Measurements from ENCODE around the gene SIPA1L3. TPM values are rescaled to one million over a fixed set of nuclear protein-coding genes. Genes with fewer than 3 reads are reported as not detected.

The SIPA1L3 gene
- polyA plus RNA-seq, 2 of the 4 experiments (the other 2 are of a cell fraction): 28.9 to 50.6 TPM

- no peak overlapping the region for H3K4me2 ChIP-seq
- H3K9me3 ChIP-seq: no peaks in the 10 kb centered on the region
- ChIA-PET POLR2A (interaction anchor here (1.0 kb wide), 1 partner anchor 80 kb away, joined by 3 read pairs; no protein-coding TSS in a partner anchor), CTCF (interaction anchor here (0.6 to 2.8 kb wide), 11 partner anchors 11 to 222 kb away, joined by 3 to 19 read pairs (median 4); no protein-coding TSS in a partner anchor)
- TF ChIP-seq HOXA7 (CRISPR knock-in tag; IDR thresholded peaks at IDR 0.05) (no peak), POLR2A (IDR thresholded peaks at IDR 0.05; ENCODE audit: low read length) (no peak), PHF8 (IDR thresholded peaks at IDR 0.05; ENCODE audit: borderline replicate concordance, low read depth) (no peak), ZC3H11A (IDR thresholded peaks at IDR 0.05) (no peak), EHMT2 (IDR thresholded peaks at IDR 0.05; ENCODE audit: low read depth) (no peak), ELK1 (IDR thresholded peaks at IDR 0.05; ENCODE audit: low read depth, low read length) (no peak), HDAC2 (IDR thresholded peaks at IDR 0.05) (no peak), CHD2 (IDR thresholded peaks at IDR 0.05; ENCODE audit: low read length, partially characterized antibody) (no peak)
- WGBS (ENCODE audit: missing lambda C conversion rate): 78% methylated on average over 5 of the region's 5 CpGs
- DNase-seq (ENCODE audit: low read depth in 1 of 2, low spot score in 1 of 2): no peak
- no peaks in the 10 kb centered on the region for H3K4me1 ChIP-seq
- no peak for FAIRE-seq
- H3K27ac ChIP-seq: no peak overlapping the region
- no peak overlapping the region for H3K4me3 ChIP-seq
- peak in 1 of 2 experiments; percentile 27; a peak in 3 of 6 replicates for ATAC-seq
These were observed 105.3 kb downstream of the SIPA1L3 start for GRCh38 chr19:38012290-38012689.

GRCh38 chr19:38012944-38013343 lies 105.9 kb downstream of the SIPA1L3 start:
- 85% methylated on average over 5 of the region's 5 CpGs for WGBS (ENCODE audit: missing lambda C conversion rate)
- CTCF ChIA-PET: interaction anchor here (0.7 to 2.7 kb wide), 7 partner anchors 10 to 109 kb away, joined by 3 to 19 read pairs (median 4); no protein-coding TSS in a partner anchor

GRCh38 chr19:38013913-38014580 lies 107.0 kb downstream of the SIPA1L3 start:
- no peak for FAIRE-seq
- Histone ChIP-seq H3K9me3 (no peaks in the 10 kb centered on the region), H3K4me3 (no peak overlapping the region), H3K4me1 (no peaks in the 10 kb centered on the region; the same call in 2 of the 3 replicates), H3K27ac (no peak overlapping the region), H3K4me2 (no peak overlapping the region)
- no peak for DNase-seq (ENCODE audit: low read depth in 1 of 2, low spot score in 1 of 2)
- ATAC-seq: peak in 1 of 2 experiments; percentile 27; a peak in 1 of 6 replicates
- ChIA-PET POLR2A (interaction anchor here (0.7 kb wide), 1 partner anchor 102 kb away, joined by 8 read pairs; no protein-coding TSS in a partner anchor), CTCF (interaction anchor here (0.6 to 2.8 kb wide), 5 partner anchors 16 to 116 kb away, joined by 3 to 14 read pairs (median 3); no protein-coding TSS in a partner anchor)
- WGBS (ENCODE audit: missing lambda C conversion rate): 94% methylated on average over 11 of the region's 11 CpGs
- TF ChIP-seq ESRRA (IDR thresholded peaks at IDR 0.05; ENCODE audit: borderline replicate concordance, low read length): no peak
- no peak for TF ChIP-seq EP300 (IDR thresholded peaks at IDR 0.05)
- TF ChIP-seq REST (IDR thresholded peaks at IDR 0.05): no peak
- no peak for TF ChIP-seq HDAC2 (IDR thresholded peaks at IDR 0.05)
- TF ChIP-seq JUNB (IDR thresholded peaks at IDR 0.05): no peak
- TF ChIP-seq HES2 (IDR thresholded peaks at IDR 0.05): no peak
- TF ChIP-seq EHMT2 (IDR thresholded peaks at IDR 0.05; ENCODE audit: low read depth): no peak
- no peak for TF ChIP-seq E2F6 (IDR thresholded peaks at IDR 0.05; ENCODE audit: borderline replicate concordance, low read depth)
- no peak for TF ChIP-seq POLR2AphosphoS2 (conservative IDR thresholded peaks at IDR 0.05; ENCODE audit: low read length)
- TF ChIP-seq SMC3 (IDR thresholded peaks at IDR 0.05): no peak

More at GRCh38 chr19:38012944-38013343, 105.9 kb downstream of the SIPA1L3 start:
- ATAC-seq (no peak), DNase-seq (ENCODE audit: low read depth in 1 of 2, low spot score in 1 of 2) (no peak), FAIRE-seq (no peak)
- TF ChIP-seq ZC3H11A (IDR thresholded peaks at IDR 0.05) (no peak), USF2 (IDR thresholded peaks at IDR 0.05) (no peak), HES2 (IDR thresholded peaks at IDR 0.05) (no peak), TFCP2L1 (CRISPR knock-in tag; IDR thresholded peaks at IDR 0.05) (no peak), RNF2 (IDR thresholded peaks at IDR 0.05; ENCODE audit: borderline replicate concordance, low read depth) (no peak), CBX2 (IDR thresholded peaks at IDR 0.05; ENCODE audit: borderline replicate concordance, low read depth) (no peak), JUNB (IDR thresholded peaks at IDR 0.05) (no peak), CBX8 (IDR thresholded peaks at IDR 0.05) (no peak), JUN (IDR thresholded peaks at IDR 0.05) (no peak), E2F6 (IDR thresholded peaks at IDR 0.05; ENCODE audit: borderline replicate concordance, low read depth) (no peak), EP300 (IDR thresholded peaks at IDR 0.05) (no peak)
- no peak overlapping the region for H3K4me3 ChIP-seq
- no peak overlapping the region for H3K4me2 ChIP-seq
- 0 out of 6 replicates have a peak overlapping the region, but pooled peaks of 1 of the 2 experiments have one; percentile 19 for H3K27ac ChIP-seq
- POLR2A ChIA-PET: interaction anchor here (1.0 kb wide), 1 partner anchor 81 kb away, joined by 3 read pairs; no protein-coding TSS in a partner anchor
- H3K4me1 ChIP-seq: no peaks in the 10 kb centered on the region
- no peaks in the 10 kb centered on the region for H3K9me3 ChIP-seq
